MCF 10A (cell line): ENCODE results near the gene RPP21. TPM values are rescaled to one million over a fixed set of nuclear protein-coding genes. Genes with fewer than 3 reads are reported as not detected.

ENCODE experiments used
- BruUV-seq: library from RNA; stranded (reverse); fragments of 400-500 nt; replicated peaks from 2 replicates; lab custom pipeline; 2021; lab: Mats Ljungman, UMichigan
- CTCF ChIA-PET: fragments of 300-600 bp; sonication (Branson Sonifier 250); formaldehyde crosslinking; extraction: SDS; loops from one replicate; lab custom pipeline; 2021; ENCODE audit warnings: antibody characterized with exemption, inconsistent platforms; lab: Yijun Ruan, JAX
- POLR2A ChIA-PET: fragments of 300-600, 350-650 bp; sonication (Branson Sonifier 250); formaldehyde crosslinking; extraction: SDS; loops from one replicate; lab custom pipeline; 2020; ENCODE audit warnings: antibody characterized with exemption, inconsistent platforms; lab: Yijun Ruan, JAX
- DNase-seq: peaks from one replicate; pipeline ENCODE4 v3.0.0-alpha.2; 2018; ENCODE audit not compliant: unreplicated experiment
- H3K27ac Mint-ChIP-seq: one replicate; pipeline ENCODE4 v1.8.0; 2022; ENCODE audit warnings: mild to moderate bottlenecking, low read depth, mixed read lengths; ENCODE audit not compliant: unreplicated experiment
- H3K27me3 Mint-ChIP-seq: one replicate; pipeline ENCODE4 v1.8.0; 2022; ENCODE audit warnings: mixed read lengths; ENCODE audit not compliant: insufficient read depth, unreplicated experiment
- H3K36me3 Mint-ChIP-seq: one replicate; pipeline ENCODE4 v1.8.0; 2022; ENCODE audit warnings: mild to moderate bottlenecking, moderate library complexity, mixed read lengths; ENCODE audit not compliant: insufficient read depth, unreplicated experiment
- H3K4me1 Mint-ChIP-seq: one replicate; pipeline ENCODE4 v1.8.0; 2022; ENCODE audit warnings: mixed read lengths; ENCODE audit not compliant: insufficient read depth, unreplicated experiment
- H3K4me3 Mint-ChIP-seq: one replicate; pipeline ENCODE4 v1.8.0; 2022; ENCODE audit warnings: mild to moderate bottlenecking, moderate library complexity, mixed read lengths; ENCODE audit not compliant: unreplicated experiment
- H3K9me3 Mint-ChIP-seq: one replicate; pipeline ENCODE4 v1.8.0; 2022; ENCODE audit warnings: mixed read lengths; ENCODE audit not compliant: unreplicated experiment
- CTCF ChIP-seq: fragments of 200-600 bp; IDR thresholded peaks from one replicate; pipeline ENCODE4 v1.8.0; 2022; ENCODE audit warnings: antibody characterized with exemption, mild to moderate bottlenecking; ENCODE audit not compliant: unreplicated experiment
- intact Hi-C: fragments of 100-400 bp; cut with micrococcal nuclease; formaldehyde crosslinking; loops from 2 replicates; pipeline ENCODE4 v1.14.1; 2022
- total RNA-seq: library from RNA; stranded (reverse); gene quantifications from 2 replicates; pipeline ENCODE4 v1.2.3, GENCODE V29; 2022

Gene RPP21
- total RNA-seq, 1 experiment from 2014 or later, result 74.1 TPM

GRCh38 chr6:30315156-30315555 is 29.8 kb upstream of the RPP21 start:
- Mint-ChIP-seq H3K4me3 (no peak overlapping the region), H3K36me3 (peaks cover 50% of the 10 kb centered on the region), H3K9me3 (no peaks in the 10 kb centered on the region), H3K27me3 (no peaks in the 10 kb centered on the region), H3K27ac (no peak overlapping the region), H3K4me1 (peaks cover 21% of the 10 kb centered on the region)
- ChIA-PET POLR2A (interaction anchor here (0.6 to 1.2 kb wide), 3 partner anchors 10 to 108 kb away, joined by 3 to 4 read pairs (median 3); partner anchors contain the start of gene TRIM26), CTCF (interaction anchor here (0.8 to 2.2 kb wide), 2 partner anchors 12 to 96 kb away, joined by 3 to 7 read pairs; no protein-coding TSS in a partner anchor)
- BruUV-seq, result no TSS peak
- no peak for DNase-seq
- intact Hi-C loops, result no loop called here
- TF ChIP-seq CTCF, result no peak

GRCh38 chr6:30317913-30318589 is 26.9 kb upstream of the RPP21 start:
- CTCF ChIA-PET, result interaction anchor here (1.0 kb wide), 1 partner anchor 8 kb away, joined by 3 read pairs; no protein-coding TSS in a partner anchor

GRCh38 chr6:30319146-30319835 is 25.7 kb upstream of the RPP21 start:
- H3K27ac Mint-ChIP-seq, result no peak overlapping the region
- peaks cover 25% of the 10 kb centered on the region for H3K36me3 Mint-ChIP-seq
- intact Hi-C loops, result no loop called here
- peaks cover 44% of the 10 kb centered on the region for H3K4me1 Mint-ChIP-seq
- POLR2A ChIA-PET, result no interaction called here
- no peak overlapping the region for H3K4me3 Mint-ChIP-seq
- no peak for TF ChIP-seq CTCF
- no peaks in the 10 kb centered on the region for H3K9me3 Mint-ChIP-seq
- DNase-seq, result no peak
- BruUV-seq, result no TSS peak
- CTCF ChIA-PET, result interaction anchor here (1.4 kb wide), 1 partner anchor 10 kb away, joined by 8 read pairs; no protein-coding TSS in a partner anchor
- H3K27me3 Mint-ChIP-seq, result no peaks in the 10 kb centered on the region

More at GRCh38 chr6:30317913-30318589, 26.9 kb upstream of the RPP21 start:
- DNase-seq, result no peak
- Mint-ChIP-seq H3K4me3 (no peak overlapping the region), H3K9me3 (no peaks in the 10 kb centered on the region), H3K27me3 (no peaks in the 10 kb centered on the region), H3K27ac (peak overlapping the region; percentile 51), H3K36me3 (peaks cover 36% of the 10 kb centered on the region), H3K4me1 (peaks cover 42% of the 10 kb centered on the region)
- POLR2A ChIA-PET, result interaction anchor here (0.7 to 2.1 kb wide), 4 partner anchors 8 to 105 kb away, joined by 3 to 22 read pairs (median 4); partner anchors contain the start of genes TRIM26 and TRIM39
- no peak for TF ChIP-seq CTCF
- no TSS peak for BruUV-seq
- intact Hi-C loops, result no loop called here
